Tibial nerve (tissue), 4 donors: ENCODE results near the gene NLGN2. TPM values are rescaled to one million over a fixed set of nuclear protein-coding genes. Genes with fewer than 3 reads are reported as not detected.

Source experiments
- DNase-seq, 2 donors: peaks; one replicate each; pipeline ENCODE4 v3.0.0-alpha.2; 2019; ENCODE audit warnings: low spot score in 2 of 2
- H3K27ac ChIP-seq, 4 donors: fragments of 200-600 bp; sonication (generic) in 3 of 4; one replicate each; pipeline ENCODE4 v1.5.1; 2017 to 2019; ENCODE audit warnings: mild to moderate bottlenecking in 1 of 4
- H3K27me3 ChIP-seq, 2 donors: fragments of 200-600 bp; sonication (generic) in 1 of 2; one replicate each; pipeline versions ENCODE4 v1.5.1 to v1.6.0; 2017 to 2019
- H3K36me3 ChIP-seq, 3 donors: fragments of 200-600 bp; sonication (generic); one replicate each; pipeline ENCODE4 v1.5.1; 2018 to 2019
- H3K4me1 ChIP-seq, 4 donors: fragments of 200-600 bp; sonication (generic) in 3 of 4; one replicate each; pipeline ENCODE4 v1.5.1; 2017 to 2019
- H3K4me3 ChIP-seq, 4 donors: fragments of 200-600 bp; sonication (generic) in 3 of 4; one replicate each; pipeline ENCODE4 v1.5.1; 2017 to 2019; ENCODE audit warnings: mild to moderate bottlenecking in 1 of 4, moderate library complexity in 1 of 4
- H3K9me3 ChIP-seq, 4 donors: fragments of 200-600 bp; sonication (generic) in 3 of 4; one replicate each; pipeline ENCODE4 v1.5.1; 2017 to 2019
- EP300 ChIP-seq, 2 donors: sonication (generic); formaldehyde crosslinking; IDR thresholded peaks; one replicate each; pipeline ENCODE4 v1.6.1; 2017; ENCODE audit warnings: antibody characterized with exemption in 2 of 2, mild to moderate bottlenecking in 1 of 2
- POLR2A ChIP-seq, 2 donors: fragments of 450-650 bp; IDR thresholded peaks; one replicate each; pipeline ENCODE4 v1.6.1; 2017; ENCODE audit warnings: antibody characterized with exemption in 2 of 2, mild to moderate bottlenecking in 2 of 2, moderate library complexity in 2 of 2
- whole genome bisulfite sequencing, 2 donors: methylation state at CpG; one replicate each; pipeline ENCODE4 v1.1.5; 2018; 5-methylcytosine and 5-hydroxymethylcytosine counted together
- total RNA-seq, 4 donors: library from RNA; depleted of rRNA; stranded (reverse); fragments of >200 nt; gene quantifications; one replicate each; pipeline ENCODE4 v1.1.0, GENCODE V29; 2016
- TF ChIP-seq, protein P1 (sequence below), 5 experiments: fragments of 200-600 bp in 3 of 5; fragments of 450-650 bp in 2 of 5; sonication (generic) in 3 of 5; IDR thresholded peaks; one replicate each; pipeline ENCODE4 v1.5.1; 2016 to 2019; ENCODE audit warnings: antibody characterized with exemption in 5 of 5, mild to moderate bottlenecking in 3 of 5, moderate library complexity in 2 of 5

NLGN2 gene
- total RNA-seq, 4 donors from 2014 or later, result 14.4 to 32.4 (median 23.9) TPM

DNA sequence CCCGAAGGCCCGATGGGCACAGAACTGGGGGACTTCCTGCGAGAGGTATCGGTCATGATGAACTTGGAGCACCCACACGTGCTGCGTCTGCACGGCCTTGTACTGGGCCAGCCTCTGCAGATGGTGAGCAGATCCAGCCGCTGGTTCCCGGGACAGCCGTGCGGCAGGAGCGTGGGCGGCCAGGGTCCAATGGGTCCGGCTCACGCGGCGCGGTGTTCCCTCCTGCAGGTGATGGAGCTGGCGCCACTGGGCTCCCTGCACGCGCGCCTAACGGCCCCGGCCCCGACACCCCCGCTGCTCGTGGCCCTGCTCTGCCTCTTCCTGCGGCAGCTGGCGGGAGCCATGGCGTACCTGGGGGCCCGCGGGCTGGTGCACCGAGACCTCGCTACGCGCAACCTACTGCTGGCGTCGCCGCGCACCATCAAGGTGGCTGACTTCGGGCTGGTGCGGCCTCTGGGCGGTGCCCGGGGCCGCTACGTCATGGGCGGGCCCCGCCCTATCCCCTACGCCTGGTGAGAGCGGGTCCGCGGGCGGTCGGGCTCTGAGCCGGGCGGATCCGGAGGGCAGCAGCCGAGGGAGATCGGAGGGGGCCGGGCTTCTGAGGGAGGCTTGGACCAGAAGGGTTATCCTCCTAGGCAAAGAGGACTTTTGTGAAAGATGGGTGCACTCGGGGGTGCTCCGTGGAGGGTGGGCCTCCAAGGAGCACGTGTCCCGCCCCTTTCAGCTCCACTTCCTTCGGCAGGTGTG lies 23.7 kb upstream of the NLGN2 start:
- Histone ChIP-seq H3K36me3 (peaks cover 0 to 29% (median 0%) of the 10 kb centered on the region in 3 donors), H3K4me1 (peaks cover 0 to 40% (median 13%) of the 10 kb centered on the region in 4 donors), H3K4me3 (peak overlapping the region; percentile 48 to 60 (median 52)), H3K27me3 (peaks cover 0 to 44% of the 10 kb centered on the region in 2 donors), H3K9me3 (no peaks in the 10 kb centered on the region), H3K27ac (peak overlapping the region; percentile 55 to 86 (median 82))
- peak in 1 of 2 donors; percentile 23 for TF ChIP-seq POLR2A (IDR thresholded peaks at IDR 0.05)
- peak in 1 of 2 donors; percentile 53 for TF ChIP-seq EP300 (IDR thresholded peaks at IDR 0.05)
- TF ChIP-seq, protein P1, sequence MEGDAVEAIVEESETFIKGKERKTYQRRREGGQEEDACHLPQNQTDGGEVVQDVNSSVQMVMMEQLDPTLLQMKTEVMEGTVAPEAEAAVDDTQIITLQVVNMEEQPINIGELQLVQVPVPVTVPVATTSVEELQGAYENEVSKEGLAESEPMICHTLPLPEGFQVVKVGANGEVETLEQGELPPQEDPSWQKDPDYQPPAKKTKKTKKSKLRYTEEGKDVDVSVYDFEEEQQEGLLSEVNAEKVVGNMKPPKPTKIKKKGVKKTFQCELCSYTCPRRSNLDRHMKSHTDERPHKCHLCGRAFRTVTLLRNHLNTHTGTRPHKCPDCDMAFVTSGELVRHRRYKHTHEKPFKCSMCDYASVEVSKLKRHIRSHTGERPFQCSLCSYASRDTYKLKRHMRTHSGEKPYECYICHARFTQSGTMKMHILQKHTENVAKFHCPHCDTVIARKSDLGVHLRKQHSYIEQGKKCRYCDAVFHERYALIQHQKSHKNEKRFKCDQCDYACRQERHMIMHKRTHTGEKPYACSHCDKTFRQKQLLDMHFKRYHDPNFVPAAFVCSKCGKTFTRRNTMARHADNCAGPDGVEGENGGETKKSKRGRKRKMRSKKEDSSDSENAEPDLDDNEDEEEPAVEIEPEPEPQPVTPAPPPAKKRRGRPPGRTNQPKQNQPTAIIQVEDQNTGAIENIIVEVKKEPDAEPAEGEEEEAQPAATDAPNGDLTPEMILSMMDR (IDR thresholded peaks at IDR 0.05), result no peak
- no peak for DNase-seq
- 10 to 15% methylated on average over 26 to 32 of the region's 65 CpGs for WGBS, 2 donors

DNA sequence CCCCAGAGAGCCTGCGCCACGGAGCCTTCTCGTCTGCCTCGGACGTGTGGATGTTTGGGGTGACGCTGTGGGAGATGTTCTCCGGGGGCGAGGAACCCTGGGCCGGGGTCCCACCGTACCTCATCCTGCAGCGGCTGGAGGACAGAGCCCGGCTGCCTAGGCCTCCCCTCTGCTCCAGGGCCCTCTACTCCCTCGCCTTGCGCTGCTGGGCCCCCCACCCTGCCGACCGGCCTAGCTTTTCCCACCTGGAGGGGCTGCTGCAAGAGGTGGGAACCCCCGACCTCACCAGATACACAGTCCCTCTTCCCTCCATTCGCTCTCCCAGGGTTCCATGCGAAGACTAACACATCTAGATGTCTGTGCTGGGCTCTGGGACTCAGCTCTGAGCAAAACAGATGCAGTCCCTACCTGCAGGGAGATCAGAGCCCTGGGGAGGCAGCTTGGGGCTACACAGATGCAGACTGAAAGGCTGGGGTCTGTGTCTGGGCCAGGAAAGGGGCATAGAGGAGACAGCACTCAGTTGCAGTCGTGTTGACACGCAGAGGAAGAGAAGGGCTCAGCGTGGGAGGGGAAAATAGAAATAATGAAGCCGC lies 23.1 kb upstream of the NLGN2 start:
- H3K27ac ChIP-seq, result peak overlapping the region; percentile 55 to 86 (median 82)

DNA sequence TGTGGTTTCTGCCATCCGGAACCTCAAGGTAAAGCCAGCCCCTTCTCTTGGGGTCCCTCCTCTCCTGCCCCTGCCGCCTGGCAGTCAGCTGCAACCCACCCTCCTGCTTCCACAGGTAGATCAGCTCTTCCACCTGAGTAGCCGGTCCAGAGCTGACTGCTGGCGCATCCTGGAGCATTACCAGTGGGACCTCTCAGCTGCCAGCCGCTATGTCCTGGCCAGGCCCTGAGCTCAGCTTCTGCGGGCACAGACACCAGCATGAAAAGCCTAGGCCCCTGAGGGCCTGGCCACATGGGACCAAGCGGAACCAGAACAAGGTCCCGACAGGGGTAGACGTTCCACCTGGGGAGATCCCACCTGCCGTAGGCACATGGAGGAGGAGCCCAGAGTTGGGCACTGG lies 18.8 kb upstream of the NLGN2 start:
- no peak overlapping the region for H3K27ac ChIP-seq
- peaks cover 0 to 70% (median 0%) of the 10 kb centered on the region in 3 donors for H3K36me3 ChIP-seq
- H3K4me1 ChIP-seq, result peaks cover 0 to 26% (median 14%) of the 10 kb centered on the region in 4 donors
- H3K9me3 ChIP-seq, result no peaks in the 10 kb centered on the region
- no peak for DNase-seq
- H3K27me3 ChIP-seq, result no peaks in the 10 kb centered on the region
- 94% methylated on average over 9 of the region's 10 CpGs; no CpG with 5 or more reads in 1 of the 2 donors for WGBS, 2 donors
- TF ChIP-seq, protein P1 (IDR thresholded peaks at IDR 0.05), result no peak
- TF ChIP-seq EP300 (IDR thresholded peaks at IDR 0.05) (no peak), POLR2A (IDR thresholded peaks at IDR 0.05) (no peak)
- no peak overlapping the region for H3K4me3 ChIP-seq

More for the DNA sequence above, 23.1 kb upstream of the NLGN2 start:
- peak overlapping the region in 3 of 4 donors; percentile 48 to 60 (median 52) for H3K4me3 ChIP-seq
- TF ChIP-seq, protein P1 (IDR thresholded peaks at IDR 0.05), result no peak
- no peak for TF ChIP-seq EP300 (IDR thresholded peaks at IDR 0.05)
- TF ChIP-seq POLR2A (IDR thresholded peaks at IDR 0.05), result no peak
- peaks cover 0 to 40% (median 13%) of the 10 kb centered on the region in 4 donors for H3K4me1 ChIP-seq
- H3K36me3 ChIP-seq, result peaks cover 0 to 36% (median 0%) of the 10 kb centered on the region in 3 donors
- H3K27me3 ChIP-seq, result peaks cover 0 to 39% of the 10 kb centered on the region in 2 donors
- WGBS, 2 donors, result 46 to 56% methylated on average over 16 to 20 of the region's 23 CpGs
- H3K9me3 ChIP-seq, result no peaks in the 10 kb centered on the region
- no peak for DNase-seq

DNA sequence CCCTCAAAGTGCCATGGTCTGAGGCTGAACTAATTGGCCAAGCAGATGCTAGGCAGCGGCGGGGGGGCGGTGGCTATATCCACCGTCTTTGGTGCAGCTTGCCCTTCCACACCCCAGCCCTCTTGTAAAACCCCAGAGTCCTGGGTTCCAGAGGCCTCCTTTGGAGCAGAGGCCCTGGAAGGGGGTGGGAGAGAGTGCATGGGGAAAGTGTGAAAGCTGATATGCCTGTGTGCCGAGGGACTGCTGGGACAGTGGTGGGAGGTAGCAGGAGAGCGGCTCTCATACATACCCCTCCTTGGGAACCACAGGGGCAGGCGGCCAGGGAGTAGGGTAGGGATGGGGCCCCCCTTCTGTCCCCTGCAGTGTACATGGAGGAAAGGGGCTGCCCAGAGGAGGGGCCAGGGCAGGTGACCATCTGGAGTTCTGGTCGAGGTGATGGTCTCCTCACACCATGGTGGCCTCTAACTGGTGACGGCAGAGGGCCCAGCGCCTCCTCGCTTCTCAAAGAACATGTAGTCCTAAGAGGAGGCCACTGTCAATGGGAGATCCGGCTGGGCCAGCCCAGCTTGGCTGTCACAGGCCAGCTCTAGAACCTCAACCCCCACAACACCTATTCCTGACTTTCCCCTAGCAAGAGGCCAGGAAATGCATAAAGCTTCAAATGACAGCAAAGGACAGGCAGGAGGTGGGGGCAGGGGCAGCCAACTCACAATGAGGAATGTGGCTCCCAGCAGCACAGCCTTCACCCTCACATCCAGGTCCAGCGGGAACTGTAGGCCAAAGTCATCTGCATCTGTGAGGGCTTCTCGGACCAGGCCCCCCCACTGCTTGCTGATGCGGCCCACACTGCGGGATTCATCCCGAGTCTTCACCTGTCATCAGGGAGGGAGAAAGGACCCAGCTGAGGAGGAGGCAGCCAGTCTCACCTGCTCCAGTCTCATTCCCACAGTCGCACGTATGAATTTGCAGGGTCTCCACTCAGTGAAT lies 17.4 kb upstream of the NLGN2 start:
- Histone ChIP-seq H3K36me3 (peaks cover 0 to 70% (median 0%) of the 10 kb centered on the region in 3 donors), H3K4me1 (peaks cover 0 to 23% (median 13%) of the 10 kb centered on the region in 4 donors), H3K27me3 (no peaks in the 10 kb centered on the region), H3K4me3 (no peak overlapping the region), H3K9me3 (no peaks in the 10 kb centered on the region), H3K27ac (no peak overlapping the region)
- no peak for TF ChIP-seq EP300 (IDR thresholded peaks at IDR 0.05)
- TF ChIP-seq, protein P1 (IDR thresholded peaks at IDR 0.05), result no peak
- no peak for TF ChIP-seq POLR2A (IDR thresholded peaks at IDR 0.05)
- 84 to 89% methylated on average over 19 of the region's 19 CpGs for WGBS, 2 donors
- no peak for DNase-seq
